ENCODE results near the gene USP20.

USP20 gene

DNA sequence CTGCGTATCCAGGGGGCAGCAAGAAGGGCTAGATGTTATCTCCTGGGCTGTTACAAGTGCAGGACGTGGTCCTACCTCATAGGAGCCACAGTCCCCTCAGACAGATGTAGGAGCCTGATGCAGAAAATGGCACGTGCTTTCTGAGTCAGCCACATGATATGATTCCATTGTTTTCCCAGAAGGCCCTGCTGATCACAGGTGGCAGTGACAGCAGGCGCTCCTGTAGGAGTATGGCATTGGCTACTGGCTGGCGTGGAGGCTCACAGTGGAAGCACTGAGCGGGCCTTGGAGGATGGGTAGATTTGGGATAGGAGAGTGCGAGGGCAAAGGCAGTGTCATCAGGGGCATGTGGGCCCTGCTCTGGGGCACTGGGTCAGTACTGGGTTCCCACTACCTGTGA is 21.9 kb downstream of the USP20 start:
- DNase-seq = no peak

DNA sequence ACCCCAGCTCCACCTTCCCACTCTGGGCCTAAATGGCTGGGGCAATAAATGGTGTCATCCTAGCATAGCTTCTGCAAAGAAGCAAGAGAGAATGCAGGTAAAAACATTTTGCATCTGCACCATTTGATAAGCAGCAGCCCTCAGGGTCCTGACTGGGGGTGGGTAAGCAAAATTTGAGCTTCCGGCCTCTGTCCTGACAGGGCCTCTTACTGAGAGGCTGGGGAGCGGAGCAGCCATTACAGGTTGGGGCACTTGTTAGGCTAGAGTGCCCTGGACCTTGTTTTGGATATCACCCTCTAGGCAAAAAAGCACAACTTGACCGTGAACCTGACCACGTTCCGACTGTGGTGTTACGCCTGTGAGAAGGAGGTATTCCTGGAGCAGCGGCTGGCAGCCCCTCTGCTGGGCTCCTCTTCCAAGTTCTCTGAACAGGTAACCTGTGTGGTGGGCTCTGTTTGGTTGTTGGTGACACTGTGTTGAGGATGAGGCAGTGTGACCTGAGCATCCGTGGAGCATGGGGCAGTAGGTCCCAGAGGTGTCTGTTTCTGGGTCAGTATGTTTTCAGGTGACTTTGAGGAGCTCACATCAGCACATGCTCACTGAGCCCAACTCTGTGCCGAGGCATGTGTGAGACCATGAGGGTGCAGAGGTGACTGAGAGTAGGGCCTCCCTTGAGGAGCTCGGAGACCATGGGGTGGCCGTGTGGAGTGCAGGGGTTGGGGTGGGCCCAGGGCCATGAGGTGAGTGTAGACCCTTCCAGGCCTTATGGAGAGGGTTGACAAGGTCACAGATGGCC is 23.1 kb downstream of the USP20 start:
- no peak for DNase-seq

DNA sequence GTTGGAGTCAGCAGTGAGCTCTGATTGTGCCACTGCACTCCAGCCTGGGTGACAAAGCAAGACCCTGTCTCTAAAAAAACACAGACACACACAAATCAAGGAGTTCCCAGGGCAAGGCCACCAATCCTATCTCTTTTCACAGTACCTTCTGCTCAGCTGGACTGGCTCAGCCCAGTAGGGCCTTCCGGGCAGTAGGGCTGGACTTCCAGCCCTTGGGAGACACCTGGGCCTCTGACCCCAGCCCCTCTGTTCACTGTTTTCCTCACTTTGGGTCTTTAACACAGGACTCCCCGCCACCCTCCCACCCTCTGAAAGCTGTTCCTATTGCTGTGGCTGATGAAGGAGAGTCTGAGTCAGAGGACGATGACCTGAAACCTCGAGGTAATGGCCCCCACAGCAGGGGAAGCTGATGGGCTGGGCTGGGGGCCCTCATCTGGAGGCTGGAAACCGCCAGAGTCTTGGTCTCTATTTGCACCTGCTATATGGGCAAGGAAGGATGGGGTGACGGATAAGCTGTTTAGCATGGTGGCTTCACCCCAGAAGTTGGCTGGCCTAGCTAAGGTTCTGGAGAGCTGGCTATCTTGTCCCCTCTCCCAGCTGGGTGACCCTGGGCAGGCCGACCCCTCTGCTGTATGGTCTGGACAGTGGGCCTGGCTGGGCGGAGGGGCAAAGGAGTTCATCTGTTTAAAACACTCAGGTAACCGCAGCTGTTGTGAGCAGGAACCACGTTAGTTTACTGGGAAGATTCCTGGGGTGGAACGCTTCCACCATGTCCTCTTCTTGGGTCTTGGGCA is 25.6 kb downstream of the USP20 start:
- DNase-seq = no peak

DNA sequence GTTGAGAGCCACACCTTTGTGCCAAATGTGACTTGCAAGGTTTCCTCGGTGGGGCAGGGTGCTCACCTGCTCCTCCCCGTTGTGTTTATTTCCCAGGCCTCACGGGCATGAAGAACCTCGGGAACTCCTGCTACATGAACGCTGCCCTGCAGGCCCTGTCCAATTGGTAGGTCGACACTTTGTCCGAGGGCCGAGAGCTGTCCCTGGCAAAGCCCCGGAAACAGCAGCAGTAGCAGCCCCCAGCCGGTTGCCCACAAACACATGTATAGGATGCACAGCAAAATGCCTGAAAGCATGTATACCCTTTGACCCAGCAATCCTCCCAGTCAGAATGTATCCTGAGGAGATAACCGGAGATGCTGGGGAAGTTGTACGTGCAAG is 26.2 kb downstream of the USP20 start:
- no peak for DNase-seq

DNA sequence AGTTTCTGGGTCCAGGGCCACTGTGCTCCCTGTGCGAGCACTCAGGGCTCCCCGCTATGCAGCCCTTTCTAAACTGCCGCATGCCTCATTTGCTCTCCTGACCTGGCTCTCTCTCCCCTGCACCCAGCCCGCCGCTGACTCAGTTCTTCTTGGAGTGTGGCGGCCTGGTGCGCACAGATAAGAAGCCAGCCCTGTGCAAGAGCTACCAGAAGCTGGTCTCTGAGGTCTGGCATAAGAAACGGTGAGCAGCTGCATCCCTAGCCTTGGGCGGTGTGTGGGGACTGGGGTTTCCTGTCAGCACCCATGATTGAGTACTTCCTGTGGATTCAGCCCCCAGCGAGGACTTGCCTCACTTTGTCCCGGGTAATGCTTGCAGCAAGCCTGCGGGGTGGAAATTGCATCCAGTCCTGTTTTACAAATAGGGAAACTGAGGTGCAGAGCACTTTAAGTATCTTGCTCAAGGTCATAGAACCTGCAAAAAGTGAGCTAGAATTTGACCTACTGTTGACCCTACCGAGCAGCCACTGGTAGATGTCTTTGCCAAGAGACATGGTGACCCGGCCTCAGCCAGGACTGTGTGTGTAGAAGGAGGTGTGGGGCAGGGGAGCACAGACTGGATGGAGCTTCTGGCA is 27.9 kb downstream of the USP20 start:
- no peak for DNase-seq

DNA sequence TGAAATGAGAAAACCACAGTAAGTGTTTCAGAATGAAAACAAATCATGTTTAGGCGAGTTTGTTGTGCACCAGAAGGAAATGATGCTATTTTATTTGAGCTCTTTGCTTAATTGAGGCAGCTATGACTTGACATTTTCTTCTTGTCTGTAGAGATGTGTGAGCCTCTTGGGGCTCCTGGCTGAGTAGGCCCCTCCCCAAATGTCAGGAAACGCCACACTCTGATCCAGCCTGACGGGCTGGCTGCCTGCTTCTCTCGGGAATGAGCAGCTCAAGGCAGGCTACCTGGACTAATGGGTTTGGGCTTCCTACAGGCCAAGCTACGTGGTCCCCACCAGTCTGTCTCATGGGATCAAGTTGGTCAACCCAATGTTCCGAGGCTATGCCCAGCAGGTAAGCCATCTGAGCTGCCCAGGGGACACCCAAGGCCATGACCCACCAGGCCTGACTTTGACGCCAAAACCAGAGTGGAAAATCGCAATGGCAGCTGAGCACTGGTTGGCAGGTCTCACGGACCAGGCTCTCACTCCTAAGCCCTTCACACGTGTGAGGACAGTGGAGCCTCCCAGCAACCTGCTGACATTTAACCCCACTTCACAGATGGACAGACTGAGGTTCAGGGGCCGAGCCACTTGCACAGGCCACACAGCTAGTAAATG is 29.9 kb downstream of the USP20 start:
- no peak for DNase-seq

DNA sequence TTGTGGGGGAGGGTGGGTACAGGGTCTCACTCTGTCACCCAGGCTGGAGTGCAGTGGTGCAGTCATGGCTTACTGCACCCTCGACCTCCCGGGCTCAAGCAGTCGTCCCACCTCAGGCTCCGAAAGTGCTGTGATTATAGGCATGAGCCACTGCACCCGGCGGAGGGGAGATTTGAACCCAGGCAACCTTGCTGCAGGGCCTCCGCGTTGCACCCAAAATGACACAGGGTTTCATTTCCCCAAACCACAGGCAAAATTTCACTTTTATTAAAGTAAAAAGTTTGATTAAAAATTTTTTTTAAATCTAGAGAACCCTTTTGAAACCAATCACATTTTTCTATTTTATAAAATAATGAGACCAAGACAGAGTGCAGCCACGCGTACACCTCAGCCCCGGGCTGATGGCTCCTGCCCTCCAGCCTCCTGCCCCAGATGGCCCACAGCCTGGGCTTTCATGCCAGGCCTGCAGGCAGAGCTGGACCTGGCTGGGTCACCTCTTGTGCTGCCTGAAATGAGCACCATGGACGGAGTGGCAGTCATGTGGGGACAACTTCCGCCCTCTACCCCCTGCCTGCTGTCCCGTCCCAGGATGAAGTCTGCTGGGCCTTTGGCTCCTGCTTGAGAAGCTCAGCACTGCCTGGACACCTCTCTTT is 30.5 kb downstream of the USP20 start:
- DNase-seq = no peak

DNA sequence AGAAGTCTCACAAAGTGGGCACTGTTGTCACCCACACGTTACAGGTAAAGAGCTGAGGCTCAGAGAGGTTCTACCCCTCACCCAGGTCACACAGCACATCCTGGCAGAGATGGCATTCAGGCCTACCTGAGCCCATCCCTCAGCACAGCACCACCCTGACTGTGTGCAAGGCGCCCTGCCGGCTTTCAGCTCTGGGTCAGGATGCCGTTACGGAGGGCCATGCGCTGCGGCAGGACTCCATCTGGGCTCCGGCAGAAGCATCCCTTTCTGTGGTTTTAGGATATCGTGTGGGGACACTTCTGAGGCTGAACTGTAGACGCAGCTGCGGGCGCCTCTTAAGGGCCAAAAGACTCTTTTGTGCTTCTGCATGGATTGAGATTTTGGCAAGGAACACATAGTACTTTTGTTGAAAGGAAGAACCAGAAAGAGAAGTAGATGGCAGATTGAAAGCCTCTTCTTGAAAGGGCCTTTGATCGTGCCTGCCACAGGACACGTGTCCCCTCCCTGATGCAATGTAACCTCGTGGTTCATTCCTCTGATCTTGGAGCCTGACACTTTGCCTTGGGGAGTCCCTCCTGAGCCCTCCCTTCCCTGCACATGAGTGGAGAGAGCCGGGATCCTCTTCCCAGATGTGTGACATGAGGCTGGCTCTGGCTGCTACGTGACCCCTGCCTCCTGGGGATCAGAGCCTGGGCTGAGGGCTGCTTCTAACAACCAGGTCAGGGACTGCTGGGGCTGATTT is 31.3 kb downstream of the USP20 start:
- DNase-seq = no peak

DNA sequence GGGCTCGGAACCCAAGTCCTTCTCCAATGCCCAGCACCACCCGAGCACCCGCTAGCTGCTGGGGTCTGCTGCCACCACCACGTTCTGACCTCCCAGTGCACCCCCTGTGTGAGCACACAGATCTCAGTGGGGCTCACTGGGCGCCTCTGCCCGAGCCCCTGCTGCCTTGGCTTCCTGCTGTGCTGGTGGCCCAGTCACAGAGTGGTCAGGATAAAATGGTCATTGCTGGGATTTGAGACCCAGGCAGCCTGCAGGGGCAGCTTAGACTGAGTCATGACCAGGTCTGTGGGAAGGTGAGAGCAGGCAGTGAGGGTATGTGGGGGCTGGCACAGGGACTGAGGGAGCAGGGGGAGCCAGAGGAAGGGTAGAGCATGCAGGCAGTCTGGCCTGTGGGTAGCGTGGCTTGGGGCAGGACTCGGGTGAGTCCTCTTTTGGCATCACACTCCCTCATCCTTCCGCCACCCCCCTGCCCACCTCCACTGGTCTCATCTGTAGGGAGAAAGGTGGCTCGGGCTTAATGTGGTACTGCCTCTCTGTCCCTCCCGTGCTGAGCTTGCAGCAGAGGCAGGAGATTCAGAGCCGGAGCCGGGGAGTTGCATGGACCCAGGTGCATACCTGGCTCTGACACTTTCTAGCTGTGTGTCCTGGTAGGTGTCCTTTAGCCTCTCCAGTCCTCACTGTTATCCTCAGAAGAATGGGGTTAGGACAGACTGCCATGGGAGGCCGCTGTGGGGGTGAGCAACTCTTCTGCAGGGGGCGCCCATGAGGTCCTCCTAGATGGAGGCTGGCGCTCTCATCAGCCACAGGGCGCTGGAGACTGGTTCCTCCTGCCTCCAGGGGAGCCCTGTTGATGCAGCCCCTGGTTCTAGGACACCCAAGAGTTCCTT is 32.1 kb downstream of the USP20 start:
- DNase-seq = no peak

DNA sequence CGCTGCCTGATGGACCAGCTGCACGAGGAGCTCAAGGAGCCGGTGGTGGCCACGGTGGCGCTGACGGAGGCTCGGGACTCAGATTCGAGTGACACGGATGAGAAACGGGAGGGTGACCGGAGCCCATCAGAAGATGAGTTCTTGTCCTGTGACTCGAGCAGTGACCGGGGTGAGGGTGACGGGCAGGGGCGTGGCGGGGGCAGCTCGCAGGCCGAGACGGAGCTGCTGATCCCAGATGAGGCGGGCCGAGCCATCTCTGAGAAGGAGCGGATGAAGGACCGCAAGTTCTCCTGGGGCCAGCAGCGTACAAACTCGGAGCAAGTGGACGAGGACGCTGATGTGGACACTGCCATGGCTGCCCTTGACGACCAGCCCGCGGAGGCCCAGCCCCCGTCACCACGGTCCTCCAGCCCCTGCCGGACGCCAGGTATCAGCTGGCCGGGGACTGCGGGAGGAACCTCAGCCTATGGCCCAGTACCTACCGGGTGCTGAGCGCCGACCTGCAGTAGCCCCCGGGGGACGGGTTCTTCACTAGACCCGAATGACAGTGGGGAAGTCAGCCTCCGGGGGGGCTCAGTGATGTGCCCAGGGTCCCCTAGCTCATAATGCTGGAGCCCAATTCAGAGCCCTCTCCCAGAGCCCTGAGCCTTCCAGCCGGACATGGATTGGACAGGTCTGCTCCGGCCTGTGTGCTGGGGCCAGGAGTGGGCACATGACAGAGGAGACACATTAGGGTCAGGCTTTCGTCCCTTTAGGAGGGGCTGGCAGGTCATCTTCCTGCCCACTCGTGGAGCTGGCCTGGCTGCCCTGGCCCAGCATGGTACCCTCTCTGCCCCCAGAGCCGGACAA is 33.0 kb downstream of the USP20 start:
- no peak for DNase-seq

DNA sequence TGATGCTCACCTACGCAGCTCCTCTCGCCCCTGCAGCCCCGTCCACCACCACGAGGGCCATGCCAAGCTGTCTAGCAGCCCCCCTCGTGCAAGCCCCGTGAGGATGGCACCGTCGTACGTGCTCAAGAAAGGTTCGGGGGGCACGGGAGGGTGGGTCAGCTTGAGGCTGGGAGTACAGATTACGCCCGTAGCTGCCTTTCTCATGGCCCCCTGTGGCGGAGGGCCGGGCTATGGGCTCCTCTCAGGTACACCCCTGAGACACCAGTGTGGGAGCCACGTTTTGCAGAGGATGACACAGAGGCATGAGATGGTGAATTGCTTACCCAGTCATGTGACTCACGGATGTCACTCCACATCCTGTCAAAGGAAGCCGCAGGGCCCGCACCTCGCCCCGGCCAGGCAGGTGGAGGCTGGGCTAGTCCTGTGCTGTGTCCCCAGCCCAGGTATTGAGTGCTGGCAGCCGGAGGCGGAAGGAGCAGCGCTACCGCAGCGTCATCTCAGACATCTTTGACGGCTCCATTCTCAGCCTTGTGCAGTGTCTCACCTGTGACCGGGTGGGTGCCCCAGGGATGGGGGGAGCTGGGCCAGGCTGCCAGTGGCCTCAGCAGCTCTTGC is 33.7 kb downstream of the USP20 start:
- DNase-seq = no peak

DNA sequence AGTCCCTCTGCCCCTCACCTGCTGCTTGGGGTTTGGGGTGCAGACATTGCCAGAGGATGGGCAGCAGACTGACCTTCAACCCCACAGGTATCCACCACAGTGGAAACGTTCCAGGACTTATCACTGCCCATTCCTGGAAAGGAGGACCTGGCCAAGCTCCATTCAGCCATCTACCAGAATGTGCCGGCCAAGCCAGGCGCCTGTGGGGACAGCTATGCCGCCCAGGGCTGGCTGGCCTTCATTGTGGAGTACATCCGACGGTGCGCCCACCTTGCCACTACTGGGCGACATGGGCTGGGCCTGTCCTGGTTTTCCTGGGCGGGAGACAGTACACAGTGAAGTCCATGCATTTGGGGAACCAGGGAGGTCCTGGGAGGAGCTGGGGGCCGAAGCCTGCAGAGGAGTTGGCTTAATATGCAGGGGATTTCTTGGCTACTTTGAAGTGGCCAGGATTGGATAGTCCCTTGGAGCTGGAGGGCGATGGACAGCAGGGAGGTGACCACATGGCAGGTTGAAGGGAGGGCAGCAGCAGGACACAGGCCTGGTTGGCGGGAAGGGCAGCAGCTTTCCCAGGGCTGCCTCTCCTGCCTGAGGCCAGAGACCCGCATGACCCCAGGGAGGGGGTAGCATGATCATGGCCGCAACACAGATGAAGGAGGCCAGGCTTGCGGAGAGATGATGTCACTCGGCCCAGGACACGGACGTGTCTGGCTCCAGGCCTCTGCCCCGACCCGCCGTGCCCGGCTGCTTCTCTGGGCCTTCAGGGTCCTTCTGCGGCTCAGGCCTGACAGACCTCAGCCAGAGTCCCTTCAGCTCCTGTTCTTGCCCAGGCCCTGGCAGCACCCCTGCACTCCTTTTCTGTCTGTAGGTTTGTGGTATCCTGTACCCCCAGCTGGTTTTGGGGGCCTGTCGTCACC is 34.6 kb downstream of the USP20 start:
- DNase-seq = no peak

DNA sequence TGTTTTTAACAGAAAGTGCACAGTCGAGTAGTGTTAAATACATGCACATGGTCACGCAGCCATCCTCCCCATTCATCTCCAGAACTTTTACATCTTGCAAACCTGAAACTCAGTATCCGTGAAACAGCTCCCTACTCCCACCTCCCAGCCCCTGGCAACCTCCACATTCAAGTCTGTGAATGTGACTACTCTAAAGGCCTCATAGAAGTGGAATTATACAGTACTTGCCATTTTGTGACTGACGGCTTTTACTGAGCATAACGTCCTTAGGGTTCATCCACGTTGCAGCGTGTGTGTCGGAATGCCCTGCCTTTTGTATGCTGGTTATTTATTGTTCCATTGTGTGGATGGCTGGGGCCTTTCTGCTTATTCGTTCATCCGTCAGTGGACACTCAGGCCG is 35.8 kb downstream of the USP20 start:
- no peak for DNase-seq

DNA sequence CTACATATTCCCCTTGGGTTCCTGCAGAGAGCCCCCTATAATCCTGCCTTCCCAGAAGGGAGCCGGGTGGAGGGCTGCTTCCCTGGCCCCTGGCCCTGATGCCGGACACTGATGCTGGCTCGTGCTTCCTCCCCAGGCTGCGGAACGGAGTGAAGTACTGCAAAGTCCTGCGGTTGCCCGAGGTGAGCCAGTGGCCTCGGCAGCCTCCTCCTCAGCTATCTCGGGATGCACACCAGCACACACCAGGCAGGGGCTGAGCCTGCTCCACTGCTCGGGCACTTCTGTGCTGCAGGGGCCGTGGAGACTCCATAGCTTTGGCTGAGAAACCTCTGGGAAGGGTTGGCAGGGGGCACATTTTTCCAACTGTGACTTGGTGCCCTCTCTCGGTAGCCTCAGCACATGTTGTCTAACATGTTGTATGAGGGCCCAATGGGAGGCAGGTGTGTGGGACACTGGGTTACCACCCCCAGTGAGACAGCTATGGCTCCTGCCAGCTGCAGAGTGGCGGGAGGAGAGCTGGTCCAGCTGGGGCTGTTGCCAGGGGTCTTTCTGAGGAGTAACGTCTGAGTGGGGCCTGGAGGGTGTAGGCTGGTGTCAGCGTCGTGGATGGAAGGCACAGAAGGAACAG is 38.4 kb downstream of the USP20 start:
- no peak for DNase-seq

DNA sequence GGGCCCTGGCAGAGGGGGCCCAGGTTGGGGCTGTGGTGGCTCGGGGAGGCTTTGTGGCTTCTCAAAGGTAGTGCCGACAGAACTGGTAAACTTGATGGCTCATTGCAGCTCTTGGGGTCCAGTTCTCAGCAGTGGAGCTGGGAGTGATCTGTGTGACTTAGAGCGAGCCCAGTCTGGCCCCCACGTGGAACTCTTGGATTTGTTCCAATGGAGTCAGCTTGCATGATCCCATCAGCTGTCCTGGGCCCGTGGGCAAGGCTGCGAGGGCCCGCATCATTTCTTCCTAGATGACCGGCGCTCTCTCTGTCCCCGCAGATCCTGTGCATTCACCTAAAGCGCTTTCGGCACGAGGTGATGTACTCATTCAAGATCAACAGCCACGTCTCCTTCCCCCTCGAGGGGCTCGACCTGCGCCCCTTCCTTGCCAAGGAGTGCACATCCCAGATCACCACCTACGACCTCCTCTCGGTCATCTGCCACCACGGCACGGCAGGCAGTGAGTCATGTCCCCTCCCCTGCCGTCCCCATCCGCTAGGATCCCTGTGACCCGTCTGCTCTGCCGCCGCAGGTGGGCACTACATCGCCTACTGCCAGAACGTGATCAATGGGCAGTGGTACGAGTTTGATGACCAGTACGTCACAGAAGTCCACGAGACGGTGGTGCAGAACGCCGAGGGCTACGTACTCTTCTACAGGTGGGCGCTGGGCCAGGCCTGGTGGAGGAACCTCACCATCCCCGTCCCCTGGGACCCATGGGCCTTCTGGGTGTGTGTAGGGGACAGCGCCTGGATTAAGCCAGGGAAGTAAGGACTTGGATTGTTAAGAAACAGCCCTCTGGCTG is 39.2 kb downstream of the USP20 start:
- DNase-seq = no peak

DNA sequence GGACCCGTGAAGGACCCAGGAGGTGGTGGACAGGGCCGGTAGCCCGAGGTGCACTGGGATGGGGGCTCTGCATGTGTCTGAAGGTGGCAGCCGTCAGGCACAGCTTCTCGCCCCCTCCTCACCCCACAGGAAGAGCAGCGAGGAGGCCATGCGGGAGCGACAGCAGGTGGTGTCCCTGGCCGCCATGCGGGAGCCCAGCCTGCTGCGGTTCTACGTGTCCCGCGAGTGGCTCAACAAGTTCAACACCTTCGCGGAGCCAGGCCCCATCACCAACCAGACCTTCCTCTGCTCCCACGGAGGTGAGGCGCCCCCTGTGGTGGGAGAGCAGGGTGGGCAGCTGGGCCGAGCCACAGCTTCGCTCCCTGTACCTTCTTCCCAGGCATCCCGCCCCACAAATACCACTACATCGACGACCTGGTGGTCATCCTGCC is 39.9 kb downstream of the USP20 start:
- no peak for DNase-seq
